NCI-H146 (cell line): ENCODE results near the gene POR.
"Not testable (repeated sequence)": the region's sequence is repeated elsewhere in the genome, so short reads cannot be mapped to it uniquely, and the experiment has no call there.

ENCODE experiments used
- DNase-seq: peaks from one replicate; lab custom pipeline; 2025; lab: John Stamatoyannopoulos, UW

POR gene

DNA sequence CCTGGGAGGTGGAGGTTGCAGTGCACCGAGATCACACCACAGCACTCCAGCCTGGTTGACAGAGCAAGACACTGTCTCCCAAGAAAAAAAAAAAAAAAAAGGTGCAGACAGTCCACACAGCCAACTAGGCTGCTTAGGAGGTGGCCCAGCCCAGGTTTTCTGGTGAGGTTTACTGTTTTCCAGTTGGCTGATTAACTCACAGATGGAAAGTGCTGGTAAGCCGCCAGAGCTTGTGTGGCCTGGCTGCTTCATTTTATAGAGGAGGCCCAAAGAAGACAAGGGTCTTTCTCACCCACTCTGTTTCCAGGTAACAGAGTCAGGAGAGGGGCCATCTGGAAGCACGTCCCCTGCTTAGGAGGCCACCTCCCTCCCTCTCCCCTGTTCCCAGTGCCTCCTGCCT, 29.9 kb upstream of the POR start:
- no peak for DNase-seq

DNA sequence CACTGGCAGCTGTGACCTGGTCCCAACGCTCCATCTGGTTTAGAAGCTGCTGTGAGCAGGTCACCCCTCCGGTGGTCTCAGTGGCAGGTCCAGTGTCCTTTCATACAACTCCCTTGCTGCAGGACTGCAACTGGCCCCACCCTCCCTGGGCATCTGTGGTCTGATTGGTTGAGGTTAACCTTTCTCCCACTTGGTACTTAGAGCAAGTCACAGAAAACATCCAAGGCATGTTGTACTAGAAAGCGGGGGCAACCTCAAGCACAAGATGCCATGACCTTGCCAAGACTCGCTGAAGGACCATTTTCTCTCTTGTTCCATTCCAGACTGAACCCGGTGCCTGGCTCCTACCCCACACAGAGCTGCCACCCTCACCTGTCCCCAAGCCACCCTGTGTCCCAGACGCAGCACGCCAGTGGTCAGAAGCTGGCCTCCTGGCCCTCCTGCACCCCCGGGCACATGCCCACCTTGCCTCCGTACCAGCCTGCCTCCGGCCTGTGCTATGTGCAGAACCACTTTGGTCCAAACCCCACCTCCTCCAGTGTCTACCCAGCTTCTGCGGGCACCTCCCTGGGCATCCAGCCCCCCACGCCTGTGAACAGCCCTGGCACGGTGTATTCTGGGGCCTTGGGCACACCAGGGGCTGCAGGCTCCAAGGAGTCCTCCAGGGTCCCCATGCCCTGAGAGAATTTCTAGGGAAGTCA, 27.1 kb upstream of the POR start:
- no peak for DNase-seq

DNA sequence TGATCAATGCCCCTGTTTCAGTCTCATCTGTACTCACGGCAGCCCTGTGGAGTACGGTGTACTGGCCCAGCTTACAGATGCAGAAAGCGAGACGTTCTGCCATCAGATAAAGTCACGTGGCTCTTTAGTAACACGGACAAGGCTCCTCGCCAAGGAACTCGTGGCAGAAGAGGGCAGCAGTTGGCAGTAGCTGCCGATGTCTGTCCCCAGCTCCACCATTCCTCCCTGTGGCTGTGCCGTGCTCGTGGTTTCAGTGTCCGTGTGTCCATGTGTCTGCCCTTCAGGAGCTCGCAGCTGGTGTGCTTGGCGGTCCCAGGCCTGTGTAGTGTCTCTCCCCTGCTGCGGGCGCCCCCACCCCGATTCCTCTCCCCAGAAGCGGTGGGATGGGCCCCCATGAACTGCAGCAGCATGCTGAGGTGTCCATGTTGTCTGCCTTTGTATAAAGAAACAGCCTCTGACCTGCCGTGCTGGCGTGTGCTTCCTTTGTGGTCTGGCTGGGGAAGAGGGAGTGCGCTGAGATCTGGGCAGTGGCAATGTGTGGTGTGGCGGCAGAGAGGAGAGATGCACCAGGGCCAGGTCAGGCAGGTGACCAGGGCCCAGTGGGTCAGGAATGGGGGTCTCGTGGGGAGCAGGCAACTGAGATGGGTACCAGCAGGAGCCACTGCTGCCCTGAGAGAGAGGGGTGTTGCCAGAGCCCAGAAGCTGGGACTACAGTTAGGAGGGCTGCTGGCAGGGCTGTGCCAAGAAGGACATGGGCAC, 26.3 kb upstream of the POR start:
- no peak for DNase-seq

DNA sequence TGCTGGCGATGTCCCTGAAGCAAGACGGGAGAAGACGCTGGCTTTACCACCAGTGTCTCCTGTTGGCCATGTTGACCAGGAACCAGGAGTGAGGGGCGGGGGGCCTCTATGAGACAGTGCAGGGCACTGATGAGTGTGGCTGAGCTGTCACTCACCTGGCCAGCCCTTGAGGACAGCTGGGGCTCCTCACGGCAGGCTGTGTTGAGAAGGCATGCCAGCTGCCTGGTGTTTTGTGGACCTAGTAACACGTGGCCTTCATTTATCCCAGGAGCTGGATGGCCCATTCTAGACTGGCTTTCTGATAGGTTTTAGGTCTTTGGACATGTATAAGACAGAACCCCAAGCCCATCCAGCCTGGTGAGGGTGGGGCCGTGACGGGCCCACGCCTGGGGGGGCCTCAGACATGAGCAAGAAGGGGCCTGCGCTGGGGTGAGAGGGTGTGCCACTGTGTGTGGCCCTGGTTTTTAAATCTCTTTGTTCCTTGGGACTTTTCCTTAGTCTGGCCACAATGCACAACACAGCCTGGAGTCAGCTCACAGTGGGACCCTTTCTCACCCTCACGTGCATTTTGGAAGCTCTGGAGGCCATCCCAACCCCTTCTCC, 25.6 kb upstream of the POR start:
- no peak for DNase-seq

GRCh38 chr7:75889826-75890225, 25.1 kb upstream of the POR start:
- DNase-seq, result no peak

GRCh38 chr7:75891237-75891636, 23.7 kb upstream of the POR start:
- not testable (repeated sequence) for DNase-seq

DNA sequence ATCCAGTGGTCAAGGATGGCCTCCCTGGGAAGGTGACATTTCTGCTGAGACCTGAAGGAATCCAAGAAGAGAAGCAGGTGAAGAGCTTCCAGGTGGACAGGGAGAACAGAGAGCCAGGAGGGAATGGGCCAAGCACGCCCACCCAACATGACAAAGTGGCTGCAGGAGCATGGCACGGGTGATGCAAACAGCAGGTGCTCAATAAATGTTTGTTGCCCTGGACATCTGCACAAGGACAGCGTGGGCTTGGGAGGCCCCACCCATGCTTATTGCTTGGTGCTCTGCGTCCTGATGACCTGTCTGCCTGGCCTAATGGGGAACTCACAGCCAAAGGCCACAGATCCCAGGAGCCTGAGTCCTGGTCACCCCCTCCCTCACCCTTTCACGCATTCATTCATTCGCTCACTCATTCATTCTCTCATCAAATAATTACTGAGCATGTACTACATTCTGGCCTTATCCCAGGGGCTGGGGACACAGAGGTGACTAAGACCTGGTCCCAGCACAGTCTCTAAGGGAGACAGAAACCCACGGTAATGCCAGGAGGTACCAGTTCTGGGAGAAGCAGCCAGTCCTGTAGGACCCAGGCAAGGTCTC, 23.0 kb upstream of the POR start:
- no peak for DNase-seq

- no peak for DNase-seq
Measured at GRCh38 chr7:75892634-75893272, 22.2 kb upstream of the POR start.

GRCh38 chr7:75896803-75897327, 18.1 kb upstream of the POR start:
- no peak for DNase-seq

GRCh38 chr7:75900617-75901315, 14.2 kb upstream of the POR start:
- DNase-seq, result no peak

DNA sequence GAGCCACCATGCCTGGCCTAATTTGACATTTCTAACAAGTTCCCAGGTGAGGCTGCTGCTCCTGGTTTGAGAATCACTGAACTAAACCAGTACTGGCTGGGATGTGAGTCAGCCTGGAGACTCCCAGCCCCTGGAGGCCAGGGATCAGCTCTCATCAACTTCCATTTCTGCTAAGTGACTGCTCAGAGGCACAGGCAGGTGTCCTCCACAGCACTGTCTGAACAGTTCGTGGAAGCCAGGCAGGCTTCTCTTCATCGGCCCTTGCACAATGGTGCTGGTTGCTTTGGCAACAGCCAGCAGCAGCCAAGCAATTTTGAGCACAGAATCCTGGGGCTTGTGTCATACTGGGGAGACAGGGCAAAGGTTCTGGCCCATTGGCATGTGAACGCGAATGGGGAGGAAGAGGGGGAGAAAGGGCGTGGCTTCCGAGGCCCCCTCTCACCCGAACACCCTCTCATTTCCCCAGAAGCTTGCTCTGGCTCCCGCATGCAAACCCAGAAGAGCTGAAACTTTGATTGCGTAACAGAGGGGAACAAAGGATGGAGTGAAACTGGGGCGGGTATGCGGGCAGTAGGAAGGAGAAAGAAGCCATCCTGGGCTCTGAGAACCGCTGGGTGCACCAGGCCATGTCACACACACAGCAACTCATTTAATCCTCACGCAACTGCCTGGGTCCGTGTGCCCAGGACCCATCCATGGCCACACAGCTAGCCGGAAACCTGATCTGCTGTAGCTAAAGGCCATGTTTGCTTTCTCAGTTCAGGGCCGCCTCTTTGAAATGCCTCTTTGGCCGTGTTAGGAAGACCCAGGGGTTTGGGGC, 9.0 kb upstream of the POR start:
- peak; percentile 84 for DNase-seq

DNA sequence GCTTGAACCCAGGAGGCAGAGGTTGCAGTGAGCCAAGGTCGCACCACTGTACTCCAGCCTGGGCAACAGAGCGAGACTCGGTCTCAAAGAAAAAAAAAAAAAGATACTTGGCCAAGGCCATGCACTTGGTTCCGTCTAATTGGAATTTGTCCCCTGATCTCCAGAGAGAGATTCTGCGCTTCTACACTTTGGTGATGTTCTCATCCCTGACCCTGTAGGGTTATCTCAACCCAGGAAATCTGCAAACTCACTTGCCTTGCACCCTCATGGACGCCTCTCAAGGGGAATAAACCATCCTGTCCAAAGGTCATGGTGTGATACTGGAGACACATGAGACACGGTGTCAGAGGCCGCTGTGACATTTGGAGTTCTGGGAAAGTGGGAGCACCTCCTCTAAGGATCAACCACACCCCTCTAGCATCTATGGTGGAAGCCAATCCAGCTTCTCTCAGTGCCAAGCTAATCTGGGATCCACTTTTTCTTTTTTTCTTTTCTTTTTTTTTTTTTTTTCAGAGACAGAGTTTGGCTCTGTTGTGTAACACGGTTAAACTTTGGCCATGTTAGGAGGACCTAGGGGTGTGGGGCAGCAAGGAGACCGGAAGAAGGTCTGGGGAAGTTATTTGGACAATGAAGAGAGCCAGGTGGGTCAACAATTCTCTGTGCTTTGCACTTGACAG, 7.8 kb upstream of the POR start:
- DNase-seq, result no peak

DNA sequence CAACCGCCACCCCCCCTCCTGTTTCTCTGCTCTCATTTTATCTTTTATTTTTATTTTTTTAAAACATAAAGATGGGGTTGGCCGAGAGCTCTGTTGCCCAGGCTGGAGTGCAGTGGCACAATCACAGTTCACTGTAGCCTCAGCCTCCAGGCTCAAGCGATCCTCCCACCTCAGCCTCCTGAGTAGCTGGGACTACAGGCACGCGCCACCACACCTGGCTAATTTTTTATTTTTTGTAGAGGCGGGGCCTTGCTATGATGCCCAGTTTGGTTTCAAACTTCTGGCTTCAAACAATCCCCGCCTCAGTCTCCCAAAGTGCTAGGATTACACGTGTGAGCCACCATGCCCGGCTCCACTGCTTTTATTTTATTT, 7.3 kb upstream of the POR start:
- not testable (repeated sequence) for DNase-seq

- DNase-seq, result no peak
Measured at GRCh38 chr7:75909521-75910132, 5.3 kb upstream of the POR start.

DNA sequence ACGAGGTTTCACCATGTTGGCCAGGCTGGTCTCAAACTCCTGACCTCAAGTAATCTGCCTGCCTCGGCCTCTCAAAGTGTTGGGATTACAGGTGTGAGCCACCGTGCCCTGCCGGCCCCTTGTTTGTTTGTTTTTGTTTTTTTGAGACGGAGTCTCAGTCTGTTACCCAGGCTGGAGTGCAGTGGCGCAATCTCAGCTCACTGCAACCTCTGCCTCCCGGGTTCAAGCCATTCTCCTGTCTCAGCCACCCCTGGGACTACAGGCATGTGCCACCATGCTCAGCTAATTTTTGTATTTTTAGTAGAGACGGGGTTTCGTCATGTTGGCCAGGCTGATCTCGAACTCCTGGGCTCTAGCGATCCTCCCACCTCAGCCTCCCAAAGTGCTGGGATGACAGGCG, 3.8 kb upstream of the POR start:
- DNase-seq, result not testable (repeated sequence)

GRCh38 chr7:75913437-75913836, 1.5 kb upstream of the POR start:
- no peak for DNase-seq

GRCh38 chr7:75914169-75914654, 743 bp upstream of the POR start:
- DNase-seq, result no peak

DNA sequence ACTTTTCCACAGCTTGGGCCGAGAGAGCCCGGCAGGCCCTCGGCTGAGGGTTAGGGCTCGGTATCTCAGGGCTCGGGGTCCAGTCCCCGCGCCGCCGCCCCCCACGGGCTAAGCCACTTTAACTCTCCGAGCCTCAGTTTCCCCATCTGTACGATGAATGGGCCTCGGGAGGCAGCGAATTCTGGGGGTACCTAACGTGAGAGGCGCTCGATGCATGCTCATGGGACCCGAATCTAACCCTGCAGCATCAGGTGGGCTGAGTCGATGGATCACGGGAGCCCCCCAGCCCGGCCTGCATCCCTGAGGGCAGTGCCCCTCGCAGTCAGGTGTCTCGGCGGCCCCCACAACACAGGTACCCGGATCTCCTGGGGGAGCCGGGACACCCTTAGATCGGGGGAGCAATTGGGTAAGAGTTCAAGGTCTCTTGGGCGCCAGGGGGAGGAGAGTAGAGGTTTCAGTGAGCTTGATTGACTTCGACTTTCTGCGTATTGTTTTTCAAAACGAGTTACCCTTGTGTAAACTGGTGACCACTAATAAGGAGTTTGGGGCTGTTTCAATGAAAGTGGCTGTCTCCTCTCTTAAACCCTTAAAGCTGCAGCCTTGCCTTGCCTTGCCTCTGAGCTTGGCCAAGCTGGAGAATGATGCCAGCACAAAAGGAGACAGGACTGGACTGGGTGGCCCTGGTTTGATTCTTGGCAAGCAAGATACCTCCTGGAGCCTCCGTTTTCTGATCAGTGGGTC, 631 bp downstream of the POR start:
- peak; percentile 18 for DNase-seq

GRCh38 chr7:75916259-75916658, 1.3 kb downstream of the POR start:
- DNase-seq, result no peak
